HUES64 (cell line): Measurements from ENCODE around the gene IMPG1.

Experiments
- H3K27ac ChIP-seq: 2 replicates; pipeline ENCODE4 v1.7.0; 2013; ENCODE audit warnings: low read depth, low read length, inconsistent platforms
- H3K27me3 ChIP-seq: 2 replicates; pipeline ENCODE4 v1.6.1; 2013; ENCODE audit warnings: mild to moderate bottlenecking, low read length; ENCODE audit not compliant: insufficient read depth
- H3K36me3 ChIP-seq: 2 replicates; pipeline ENCODE4 v1.6.1; 2013; ENCODE audit warnings: mild to moderate bottlenecking, low read length; ENCODE audit not compliant: insufficient read depth
- H3K4me1 ChIP-seq: 2 replicates; pipeline ENCODE4 v1.6.1; 2013; ENCODE audit warnings: mild to moderate bottlenecking, low read length, moderate library complexity; ENCODE audit not compliant: insufficient read depth
- H3K4me3 ChIP-seq: 2 replicates; pipeline ENCODE4 v1.5.1; 2013; ENCODE audit warnings: mild to moderate bottlenecking, low read length, moderate library complexity
- H3K9ac ChIP-seq: 2 replicates; pipeline ENCODE4 v1.6.1; 2013; ENCODE audit warnings: mild to moderate bottlenecking, low read depth, low read length
- H3K9me3 ChIP-seq: 2 replicates; pipeline ENCODE4 v1.6.1; 2013; ENCODE audit warnings: low read depth, low read length; ENCODE audit not compliant: insufficient read depth
- WGBS: fragments of 150-250, 120-280 bp; methylation state at CpG from one replicate; pipeline ENCODE4 v1.1.7; 2013; ENCODE audit warnings: missing lambda C conversion rate; 5-methylcytosine and 5-hydroxymethylcytosine counted together

IMPG1 gene

DNA sequence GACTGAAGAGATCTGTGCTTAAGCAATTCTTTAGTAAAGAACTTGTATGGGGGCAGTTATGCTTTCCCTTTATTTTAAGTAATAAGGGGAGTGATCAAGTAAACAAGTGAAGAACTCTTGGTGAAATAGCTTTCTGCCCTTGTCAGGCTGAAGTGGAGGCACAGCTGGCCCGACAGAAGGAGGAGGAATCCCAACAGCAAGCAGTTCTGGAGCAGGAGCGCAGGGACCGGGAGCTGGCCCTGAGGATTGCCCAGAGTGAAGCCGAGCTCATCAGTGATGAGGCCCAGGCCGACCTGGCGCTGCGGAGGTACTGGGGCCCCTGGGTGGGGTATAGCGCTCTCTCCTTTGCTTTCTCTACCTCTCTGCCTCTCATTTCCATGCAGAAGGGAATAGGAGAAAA, 180.1 kb downstream of the IMPG1 start:
- Histone ChIP-seq H3K27me3 (no peaks in the 10 kb centered on the region), H3K4me3 (no peak overlapping the region), H3K9ac (no peak overlapping the region), H3K36me3 (peaks cover 26% of the 10 kb centered on the region), H3K27ac (no peak overlapping the region), H3K9me3 (no peaks in the 10 kb centered on the region), H3K4me1 (no peaks in the 10 kb centered on the region)
- WGBS: 93% methylated on average over 7 of the region's 8 CpGs

DNA sequence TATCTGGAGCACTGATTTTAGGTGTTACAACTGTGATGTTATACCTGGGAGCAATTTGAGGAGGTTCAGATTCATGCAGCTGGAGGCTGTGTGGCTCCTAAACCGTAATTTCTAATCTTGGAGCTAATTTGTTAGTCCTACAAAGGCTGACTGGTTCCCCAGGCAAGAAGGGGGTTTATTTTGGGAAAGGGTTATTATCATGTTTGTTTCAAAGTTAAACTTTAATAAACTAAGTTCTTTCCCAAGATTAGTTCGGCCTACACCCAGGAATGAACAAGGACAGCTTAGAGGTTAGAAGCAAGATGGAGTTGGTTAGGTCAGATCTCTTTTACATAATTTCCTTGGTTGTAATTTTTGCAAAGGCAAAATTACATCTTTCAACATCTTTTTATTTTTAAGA, 187.6 kb downstream of the IMPG1 start:
- Histone ChIP-seq H3K9ac (no peak overlapping the region), H3K36me3 (peaks cover 13% of the 10 kb centered on the region), H3K9me3 (no peaks in the 10 kb centered on the region), H3K4me1 (no peaks in the 10 kb centered on the region), H3K27me3 (no peaks in the 10 kb centered on the region), H3K27ac (no peak overlapping the region), H3K4me3 (no peak overlapping the region)
- WGBS: 89% methylated on average over 2 of the region's 2 CpGs

DNA sequence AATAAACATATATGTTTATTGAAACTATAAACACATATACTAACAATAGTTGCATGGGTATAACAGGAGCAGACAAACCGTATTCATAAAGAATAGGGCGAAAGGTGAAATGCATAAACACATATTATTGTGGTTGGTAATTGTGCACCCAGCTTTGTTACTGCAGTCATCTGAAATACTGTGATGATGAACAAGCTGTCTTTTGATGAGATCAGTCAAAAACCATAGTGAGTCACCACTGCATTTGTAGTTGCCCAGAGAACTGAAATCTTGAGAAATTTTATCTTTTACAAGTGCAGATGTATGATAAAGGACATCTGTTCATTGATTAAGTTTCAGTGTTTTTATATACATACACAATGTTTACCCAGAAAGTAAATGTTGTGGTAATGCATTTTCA, 189.7 kb downstream of the IMPG1 start:
- H3K4me1 ChIP-seq: no peaks in the 10 kb centered on the region
- WGBS: 82% methylated on average over 2 of the region's 2 CpGs
- no peak overlapping the region for H3K9ac ChIP-seq
- no peaks in the 10 kb centered on the region for H3K9me3 ChIP-seq
- no peak overlapping the region for H3K27ac ChIP-seq
- H3K4me3 ChIP-seq: no peak overlapping the region
- peaks cover 13% of the 10 kb centered on the region for H3K36me3 ChIP-seq
- no peaks in the 10 kb centered on the region for H3K27me3 ChIP-seq

DNA sequence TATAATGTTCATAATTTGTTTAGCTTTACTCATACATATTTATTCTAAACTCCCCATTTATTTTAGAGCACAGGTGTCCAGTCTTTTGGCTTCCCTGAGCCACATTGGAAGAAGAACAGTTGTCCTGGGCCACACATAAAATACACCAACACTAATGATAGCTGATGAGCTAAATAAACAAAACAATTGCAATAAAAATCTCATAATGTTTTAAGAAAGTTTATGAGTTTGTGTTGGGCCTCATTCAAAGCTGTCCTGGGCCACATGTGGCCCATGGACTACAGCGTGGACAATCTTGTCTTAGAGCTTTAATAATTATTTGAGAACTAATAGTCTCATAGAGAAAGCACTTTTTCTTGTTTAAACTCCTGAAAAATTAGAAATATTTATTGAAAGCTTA, 192.2 kb downstream of the IMPG1 start:
- H3K4me3 ChIP-seq: no peak overlapping the region
- no peak overlapping the region for H3K9ac ChIP-seq
- WGBS: 100% methylated on average over 1 of the region's 1 CpG

DNA sequence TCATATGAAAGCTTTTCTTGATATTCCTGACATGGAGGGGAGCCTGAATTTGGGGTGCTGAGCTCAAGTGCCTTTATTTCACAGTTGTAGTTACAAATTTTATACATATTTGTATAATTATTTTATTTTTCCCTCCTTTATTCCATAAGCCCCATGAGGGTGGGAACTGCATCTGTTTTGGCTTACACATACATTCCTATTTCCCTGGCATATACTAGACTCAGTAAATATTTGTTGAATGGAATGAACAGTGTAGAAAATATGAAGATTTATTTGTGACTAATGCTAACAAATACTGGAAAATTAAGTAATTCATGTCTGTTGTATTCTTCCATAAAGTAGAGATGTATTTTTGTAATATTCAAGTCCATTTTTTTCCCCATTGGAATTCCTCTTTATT, 196.3 kb downstream of the IMPG1 start:
- Histone ChIP-seq H3K9me3 (no peaks in the 10 kb centered on the region), H3K9ac (no peak overlapping the region), H3K36me3 (peaks cover 32% of the 10 kb centered on the region), H3K4me3 (no peak overlapping the region), H3K27ac (no peak overlapping the region), H3K27me3 (no peaks in the 10 kb centered on the region), H3K4me1 (no peaks in the 10 kb centered on the region)

More for the DNA sequence above, 192.2 kb downstream of the IMPG1 start:
- peaks cover 7% of the 10 kb centered on the region for H3K36me3 ChIP-seq
- H3K27me3 ChIP-seq: no peaks in the 10 kb centered on the region
- H3K9me3 ChIP-seq: no peaks in the 10 kb centered on the region
- no peaks in the 10 kb centered on the region for H3K4me1 ChIP-seq
- no peak overlapping the region for H3K27ac ChIP-seq

DNA sequence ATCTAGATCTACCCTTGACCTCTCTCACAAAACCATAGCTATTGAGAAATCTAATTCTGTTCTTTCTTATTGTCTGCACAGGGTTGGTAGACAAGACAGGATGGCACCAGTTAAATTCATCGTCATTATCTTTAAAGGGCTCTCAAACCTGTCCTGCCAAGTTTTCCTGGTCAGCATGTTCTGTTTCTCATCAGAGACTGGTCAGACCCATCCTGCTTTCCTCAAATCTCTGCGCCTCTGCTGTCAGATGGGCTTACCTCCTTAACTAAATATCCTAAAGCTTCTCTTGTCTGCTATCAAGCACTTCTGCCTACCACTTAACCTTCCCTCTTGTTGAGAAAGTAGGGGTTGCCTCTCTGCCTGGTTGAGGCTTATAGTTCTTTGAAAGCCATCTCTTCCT, 198.2 kb downstream of the IMPG1 start:
- no peaks in the 10 kb centered on the region for H3K4me1 ChIP-seq
- WGBS: 90% methylated on average over 2 of the region's 2 CpGs
- H3K36me3 ChIP-seq: peaks cover 32% of the 10 kb centered on the region
- H3K9ac ChIP-seq: no peak overlapping the region
- H3K9me3 ChIP-seq: no peaks in the 10 kb centered on the region
- H3K27me3 ChIP-seq: no peaks in the 10 kb centered on the region
- H3K4me3 ChIP-seq: no peak overlapping the region
- H3K27ac ChIP-seq: no peak overlapping the region
